ENCODE measurements around the gene CDKAL1.

- TF ChIP-seq CTCF (conservative IDR thresholded peaks at IDR 0.05; ENCODE audit: low read depth, low read length) (no peak), EZH2 (IDR thresholded peaks at IDR 0.05; ENCODE audit: low read length, unreplicated experiment) (no peak)
Observed at GRCh38 chr6:20729086-20729485, 194.8 kb downstream of the CDKAL1 start.
